ENCODE measurements around the gene RRM1. TPM values are rescaled to one million over a fixed set of nuclear protein-coding genes. Genes with fewer than 3 reads are reported as not detected.
"Not testable (repeated sequence)": the region's sequence is repeated elsewhere in the genome, so short reads cannot be mapped to it uniquely, and the experiment has no call there.

Gene RRM1
- total RNA-seq, 4 donors from 2014 or later, result 69.8 to 137 (median 86.6) TPM

DNA sequence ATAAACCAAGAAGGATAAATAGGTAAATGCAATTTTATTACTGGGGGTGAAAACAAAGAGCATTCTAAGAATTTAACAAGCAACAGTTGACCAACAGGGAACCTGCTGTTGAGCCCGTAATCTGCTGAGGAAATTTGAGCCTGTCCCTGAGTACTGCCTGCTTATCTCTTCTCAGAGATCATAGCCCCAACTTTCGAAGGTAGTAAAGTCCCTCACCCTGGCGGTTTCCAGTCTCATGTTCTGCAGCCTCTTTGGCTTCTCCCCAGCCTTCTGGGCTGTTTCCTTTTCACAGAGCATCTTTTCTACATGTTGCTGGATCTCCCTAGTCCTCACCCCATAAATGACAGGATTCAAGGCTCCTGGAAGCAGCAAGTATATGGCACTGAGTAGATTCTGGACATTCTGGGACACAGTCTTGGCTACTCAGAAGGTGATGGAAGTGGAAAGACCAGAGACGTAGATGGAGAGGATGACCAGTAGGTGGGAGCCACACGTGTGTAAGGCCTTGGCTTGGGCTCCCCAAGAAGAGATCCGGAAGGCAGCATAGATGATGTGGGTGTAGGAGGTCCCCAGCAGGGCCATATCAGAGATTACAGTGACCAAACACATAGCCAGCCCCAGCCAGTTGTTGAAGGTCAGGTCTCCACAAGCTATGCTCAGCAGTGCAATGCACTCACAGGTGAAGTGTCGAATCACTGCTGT, 51.6 kb downstream of the RRM1 start:
- TF ChIP-seq, protein P1, sequence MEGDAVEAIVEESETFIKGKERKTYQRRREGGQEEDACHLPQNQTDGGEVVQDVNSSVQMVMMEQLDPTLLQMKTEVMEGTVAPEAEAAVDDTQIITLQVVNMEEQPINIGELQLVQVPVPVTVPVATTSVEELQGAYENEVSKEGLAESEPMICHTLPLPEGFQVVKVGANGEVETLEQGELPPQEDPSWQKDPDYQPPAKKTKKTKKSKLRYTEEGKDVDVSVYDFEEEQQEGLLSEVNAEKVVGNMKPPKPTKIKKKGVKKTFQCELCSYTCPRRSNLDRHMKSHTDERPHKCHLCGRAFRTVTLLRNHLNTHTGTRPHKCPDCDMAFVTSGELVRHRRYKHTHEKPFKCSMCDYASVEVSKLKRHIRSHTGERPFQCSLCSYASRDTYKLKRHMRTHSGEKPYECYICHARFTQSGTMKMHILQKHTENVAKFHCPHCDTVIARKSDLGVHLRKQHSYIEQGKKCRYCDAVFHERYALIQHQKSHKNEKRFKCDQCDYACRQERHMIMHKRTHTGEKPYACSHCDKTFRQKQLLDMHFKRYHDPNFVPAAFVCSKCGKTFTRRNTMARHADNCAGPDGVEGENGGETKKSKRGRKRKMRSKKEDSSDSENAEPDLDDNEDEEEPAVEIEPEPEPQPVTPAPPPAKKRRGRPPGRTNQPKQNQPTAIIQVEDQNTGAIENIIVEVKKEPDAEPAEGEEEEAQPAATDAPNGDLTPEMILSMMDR (IDR thresholded peaks at IDR 0.05), result no peak
- TF ChIP-seq POLR2A (IDR thresholded peaks at IDR 0.05), result no peak
- WGBS, 2 donors, result 72 to 75% methylated on average over 7 of the region's 7 CpGs
- intact Hi-C loops (cut with DNase I; ENCODE audit: low total_unique reads), result no loop called here

GRCh38 chr11:4146772-4147098, 52.1 kb downstream of the RRM1 start:
- WGBS, 2 donors, result 90 to 93% methylated on average over 6 to 7 of the region's 7 CpGs
- no peak overlapping the region for H3K4me3 ChIP-seq (ENCODE audit: low read depth, poor library complexity, severe bottlenecking)
- intact Hi-C loops (cut with DNase I; ENCODE audit: low total_unique reads), result no loop called here
- no peak for DNase-seq (ENCODE audit: low spot score in 2 of 2)
- TF ChIP-seq POLR2A (IDR thresholded peaks at IDR 0.05), result no peak
- TF ChIP-seq, protein P1 (IDR thresholded peaks at IDR 0.05), result no peak

More for the DNA sequence above, 51.6 kb downstream of the RRM1 start:
- no peak for DNase-seq (ENCODE audit: low spot score in 2 of 2)
- H3K4me3 ChIP-seq (ENCODE audit: low read depth, poor library complexity, severe bottlenecking), result no peak overlapping the region

DNA sequence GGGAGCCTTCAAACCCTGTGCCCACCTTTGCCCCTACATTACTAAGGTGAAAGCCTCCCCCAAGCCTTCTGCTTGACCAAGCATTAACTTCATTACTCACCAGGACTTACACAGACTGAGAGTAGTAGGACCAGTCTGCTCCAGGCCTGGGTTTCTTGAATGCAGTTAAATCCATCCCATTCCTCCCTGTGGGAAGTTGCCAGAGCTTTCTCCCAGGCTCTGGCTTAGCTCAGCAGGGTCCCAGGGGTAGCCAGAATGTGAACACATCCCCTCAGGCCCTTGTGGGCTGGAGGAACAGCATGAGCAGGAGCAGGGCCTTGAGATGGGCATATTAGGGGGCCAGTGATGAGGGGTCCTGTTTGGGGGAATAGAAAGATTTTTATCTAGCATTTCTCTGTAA, 59.9 kb downstream of the RRM1 start:
- intact Hi-C loops (cut with DNase I; ENCODE audit: low total_unique reads), result no loop called here
- H3K4me3 ChIP-seq (ENCODE audit: low read depth, poor library complexity, severe bottlenecking), result no peak overlapping the region
- no peak for DNase-seq (ENCODE audit: low spot score in 2 of 2)
- no peak for TF ChIP-seq POLR2A (IDR thresholded peaks at IDR 0.05)
- TF ChIP-seq, protein P1 (IDR thresholded peaks at IDR 0.05), result no peak

DNA sequence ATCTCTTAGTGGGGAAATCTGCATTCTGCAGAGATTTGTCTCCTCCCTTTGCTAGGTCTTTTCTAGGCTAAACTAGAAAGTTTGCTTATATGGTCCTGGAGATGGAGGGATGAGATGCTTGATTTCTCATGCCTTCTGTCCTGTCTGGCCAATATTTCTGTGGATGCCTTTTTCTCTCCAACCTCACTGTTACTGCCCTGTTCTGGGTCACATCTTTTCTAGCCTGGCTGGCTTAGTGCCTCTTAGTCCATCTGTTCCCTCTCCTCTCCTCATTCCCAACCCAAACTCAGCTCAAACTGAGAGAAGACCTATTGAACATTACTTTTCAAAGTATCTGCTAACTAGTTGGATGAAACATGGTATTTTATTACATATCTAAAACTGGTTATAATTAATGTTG, 62.0 kb downstream of the RRM1 start:
- DNase-seq (ENCODE audit: low spot score in 2 of 2), result no peak
- H3K4me3 ChIP-seq (ENCODE audit: low read depth, poor library complexity, severe bottlenecking), result no peak overlapping the region
- intact Hi-C loops (cut with DNase I; ENCODE audit: low total_unique reads), result no loop called here
- no peak for TF ChIP-seq POLR2A (IDR thresholded peaks at IDR 0.05)
- TF ChIP-seq, protein P1 (IDR thresholded peaks at IDR 0.05), result no peak

DNA sequence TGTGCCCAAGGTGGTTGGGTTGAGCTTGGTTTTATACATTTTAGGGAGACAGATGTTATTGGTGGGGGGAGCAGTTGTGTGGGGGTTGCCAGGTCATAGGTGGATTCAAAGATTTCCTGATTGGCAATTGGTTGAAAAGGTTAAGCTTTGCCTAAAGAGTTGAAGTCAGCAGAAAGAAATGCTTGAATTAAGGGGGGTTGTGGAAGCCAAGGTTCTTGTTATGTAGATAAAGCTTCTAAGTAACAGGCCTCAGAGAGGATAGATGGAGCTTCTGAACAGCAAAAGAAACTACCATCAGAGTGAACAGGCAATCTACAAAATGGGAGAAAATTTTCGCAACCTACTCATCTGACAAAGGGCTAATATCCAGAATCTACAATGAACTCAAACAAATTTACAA, 64.2 kb downstream of the RRM1 start:
- DNase-seq (ENCODE audit: low spot score in 2 of 2); H3K4me3 ChIP-seq (ENCODE audit: low read depth, poor library complexity, severe bottlenecking); intact Hi-C loops (cut with DNase I; ENCODE audit: low total_unique reads): not testable (repeated sequence)
- WGBS, 2 donors, result 0 to 71% methylated on average over 1 of the region's 1 CpG

DNA sequence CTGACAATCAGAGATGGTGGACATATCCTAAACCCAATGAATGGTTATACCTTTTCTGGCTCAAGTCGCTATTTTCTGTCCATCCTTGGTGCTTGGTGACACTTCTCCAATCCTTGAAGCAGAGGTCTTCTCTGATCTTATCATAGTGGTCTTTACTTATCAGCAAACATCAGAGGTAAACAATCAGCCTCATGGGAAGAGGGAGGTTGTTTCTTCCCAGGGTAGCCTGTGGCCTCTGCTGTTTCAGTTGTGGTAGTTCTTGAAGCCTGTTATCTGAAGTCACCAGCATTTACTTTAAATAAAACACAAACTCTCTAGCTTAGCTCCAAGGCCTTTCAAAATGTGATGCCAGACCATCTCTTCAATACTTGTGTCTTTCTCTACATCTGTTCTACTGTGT, 66.7 kb downstream of the RRM1 start:
- H3K4me3 ChIP-seq (ENCODE audit: low read depth, poor library complexity, severe bottlenecking), result no peak overlapping the region
- intact Hi-C loops (cut with DNase I; ENCODE audit: low total_unique reads), result no loop called here
- TF ChIP-seq POLR2A (IDR thresholded peaks at IDR 0.05), result no peak
- TF ChIP-seq, protein P1 (IDR thresholded peaks at IDR 0.05), result no peak
- DNase-seq (ENCODE audit: low spot score in 2 of 2), result no peak
- 73 to 83% methylated on average over 1 of the region's 1 CpG for WGBS, 2 donors
